Naive B cell (primary cell): ENCODE data around the gene LRTM2. TPM values are rescaled to one million over a fixed set of nuclear protein-coding genes. Genes with fewer than 3 reads are reported as not detected.

Experiments used
- ATAC-seq, 2 donors: fragments of 150-1000 bp; cut with Tn5 transposase; 2 replicates each; pipeline ENCODE4 v1.10.0; 2021; ENCODE audit warnings: low read depth in 2 of 2, mild to moderate bottlenecking in 2 of 2, moderate library complexity in 2 of 2
- DNase-seq: peaks from one replicate; pipeline ENCODE4 v3.0.0; 2022
- H3K27ac Mint-ChIP-seq, 6 donors: one replicate each; pipeline ENCODE4 v1.8.0; 2020 to 2022; ENCODE audit warnings: mild to moderate bottlenecking in 6 of 6, mixed read lengths in 6 of 6, moderate library complexity in 5 of 6, inconsistent platforms in 2 of 6
- H3K27me3 Mint-ChIP-seq, 3 donors: one replicate each; pipeline ENCODE4 v1.8.0; 2021 to 2022; ENCODE audit warnings: mixed read lengths in 3 of 3, mild to moderate bottlenecking in 1 of 3
- H3K36me3 Mint-ChIP-seq, 2 donors: one replicate each; pipeline ENCODE4 v1.8.0; 2020 to 2022; ENCODE audit warnings: mixed read lengths in 2 of 2, inconsistent platforms in 1 of 2, mild to moderate bottlenecking in 1 of 2
- H3K4me1 Mint-ChIP-seq, 3 donors: one replicate each; pipeline ENCODE4 v1.8.0; 2020 to 2022; ENCODE audit warnings: mixed read lengths in 3 of 3, inconsistent platforms in 1 of 3, mild to moderate bottlenecking in 1 of 3, moderate library complexity in 1 of 3
- H3K4me3 Mint-ChIP-seq, 8 donors: one replicate each; pipeline ENCODE4 v1.8.0; 2020 to 2022; ENCODE audit warnings: mild to moderate bottlenecking in 8 of 8, mixed read lengths in 8 of 8, moderate library complexity in 8 of 8, inconsistent platforms in 2 of 8
- H3K9me3 Mint-ChIP-seq, 7 donors: one replicate each; pipeline ENCODE4 v1.8.0; 2020 to 2022; ENCODE audit warnings: mixed read lengths in 7 of 7, mild to moderate bottlenecking in 5 of 7, inconsistent platforms in 2 of 7, moderate library complexity in 1 of 7
- polyA plus RNA-seq, 6 donors: library from polyadenylated mRNA; unstranded; fragments of 300-500 nt; fragmentation: Illumina TruSeq; gene quantifications; one replicate each; pipeline ENCODE4 v1.2.3, GENCODE V29; 2021; ENCODE audit warnings: low read depth in 6 of 6

LRTM2 gene
- polyA plus RNA-seq, 6 donors from 2014 or later: not detected

DNA sequence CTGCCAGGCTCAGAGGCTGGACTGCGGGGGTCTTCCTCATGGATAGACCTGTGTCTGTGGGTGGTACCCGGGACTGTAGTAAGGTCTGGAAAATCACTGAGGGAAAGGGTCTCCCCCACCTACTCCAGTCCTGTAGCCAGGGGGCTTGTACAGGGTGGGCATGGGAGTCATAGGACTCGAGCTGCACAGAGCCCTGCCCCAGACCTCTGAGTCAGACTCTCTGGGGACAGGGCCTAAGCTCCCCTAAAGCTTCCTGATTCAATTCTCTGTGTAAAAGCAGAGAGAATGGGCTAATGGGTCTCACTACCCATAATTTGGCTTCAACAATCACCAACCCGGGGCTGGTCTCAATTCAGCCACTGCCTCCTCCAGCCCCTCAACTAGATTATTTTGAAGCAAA, 27.0 kb downstream of the LRTM2 start:
- Mint-ChIP-seq H3K27me3 (peaks cover 0 to 7% (median 4%) of the 10 kb centered on the region in 3 donors), H3K4me1 (peaks cover 12 to 15% (median 13%) of the 10 kb centered on the region in 3 donors), H3K36me3 (no peaks in the 10 kb centered on the region), H3K27ac (no peak overlapping the region), H3K4me3 (no peak overlapping the region), H3K9me3 (peaks cover 0 to 2% (median 0%) of the 10 kb centered on the region in 7 donors)
- no peak for DNase-seq
- ATAC-seq: no peak

DNA sequence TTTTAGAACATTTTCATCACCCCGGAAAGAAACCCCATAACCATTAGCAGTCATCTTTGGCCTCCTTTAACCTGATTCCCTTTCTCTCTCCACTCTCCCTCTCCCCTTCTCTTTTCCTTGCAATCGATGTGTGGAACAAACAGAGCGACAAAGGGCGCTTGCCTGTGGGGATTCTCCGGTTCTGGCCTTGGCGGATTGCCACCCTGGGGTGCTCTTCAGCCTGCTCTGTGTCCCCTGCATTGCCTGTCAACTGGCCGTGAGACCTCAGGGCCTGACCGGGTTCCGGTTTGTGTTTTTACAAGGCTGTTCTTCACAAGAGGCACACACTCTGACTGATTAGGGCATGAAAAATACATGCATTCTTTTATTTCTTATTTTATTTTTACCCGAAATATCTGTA, 27.8 kb downstream of the LRTM2 start:
- Mint-ChIP-seq H3K27me3 (peaks cover 0 to 7% (median 0%) of the 10 kb centered on the region in 3 donors), H3K4me3 (no peak overlapping the region), H3K4me1 (peaks cover 7 to 9% (median 7%) of the 10 kb centered on the region in 3 donors), H3K36me3 (no peaks in the 10 kb centered on the region), H3K27ac (no peak overlapping the region), H3K9me3 (peaks cover 0 to 2% (median 0%) of the 10 kb centered on the region in 7 donors)
- DNase-seq (no peak), ATAC-seq (no peak)

DNA sequence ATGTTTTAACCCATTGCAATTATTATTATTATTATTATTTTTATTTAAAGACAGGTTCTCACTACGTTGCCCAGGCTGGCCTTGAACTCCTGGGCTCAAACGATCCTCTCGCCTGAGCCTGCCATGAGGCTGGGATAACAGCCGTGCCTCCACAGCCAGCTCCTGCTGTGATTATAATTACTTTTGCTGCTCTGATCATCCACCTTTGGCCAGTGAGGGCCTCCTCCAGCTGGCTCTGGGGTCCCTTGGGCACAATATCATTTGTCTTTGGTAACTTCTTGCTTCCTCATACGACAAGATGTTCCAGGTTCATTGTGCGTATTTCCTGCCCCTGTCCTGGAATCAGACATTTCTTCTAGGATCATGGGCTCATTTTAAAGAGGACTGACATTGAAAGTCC, 28.4 kb downstream of the LRTM2 start:
- Mint-ChIP-seq H3K27me3 (peaks cover 0 to 7% (median 5%) of the 10 kb centered on the region in 3 donors), H3K36me3 (no peaks in the 10 kb centered on the region), H3K9me3 (peaks cover 0 to 5% (median 2%) of the 10 kb centered on the region in 7 donors), H3K27ac (no peak overlapping the region), H3K4me3 (no peak overlapping the region), H3K4me1 (peaks cover 4 to 9% (median 5%) of the 10 kb centered on the region in 3 donors)
- no peak for DNase-seq
- ATAC-seq: no peak

DNA sequence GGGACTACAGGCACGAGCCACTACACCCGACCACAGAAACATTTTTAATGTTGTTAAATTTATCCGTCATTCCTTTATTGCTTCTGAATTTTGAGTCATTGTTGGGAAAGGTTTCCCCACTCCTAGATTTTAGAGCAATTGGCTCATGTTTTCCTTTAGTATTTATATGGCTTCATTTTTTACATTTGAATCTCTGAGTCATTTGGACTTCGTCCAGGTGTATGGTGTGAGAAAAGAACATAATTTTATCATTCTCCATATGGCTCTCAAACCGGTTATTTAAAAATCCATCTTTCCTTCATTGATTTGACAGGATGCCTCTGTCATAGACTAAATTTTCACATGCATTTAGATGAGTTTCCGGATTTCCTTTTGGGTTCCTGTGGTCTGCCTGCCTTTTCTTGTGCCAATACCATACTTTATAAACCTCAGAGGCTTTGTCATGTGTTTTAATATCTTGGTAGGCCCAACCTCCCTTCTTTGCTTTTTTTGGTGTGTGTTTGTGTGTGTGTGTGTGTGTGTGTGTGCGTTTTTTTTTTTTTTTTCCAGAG, 30.9 kb downstream of the LRTM2 start:
- ATAC-seq: no peak
- no peaks in the 10 kb centered on the region for H3K4me1 Mint-ChIP-seq
- peaks cover 0 to 16% (median 9%) of the 10 kb centered on the region in 3 donors for H3K27me3 Mint-ChIP-seq
- no peak overlapping the region for H3K4me3 Mint-ChIP-seq
- no peak overlapping the region for H3K27ac Mint-ChIP-seq
- peaks cover 5 to 21% of the 10 kb centered on the region in 2 donors for H3K36me3 Mint-ChIP-seq
- peaks cover 6 to 30% (median 20%) of the 10 kb centered on the region in 7 donors for H3K9me3 Mint-ChIP-seq
- no peak for DNase-seq

DNA sequence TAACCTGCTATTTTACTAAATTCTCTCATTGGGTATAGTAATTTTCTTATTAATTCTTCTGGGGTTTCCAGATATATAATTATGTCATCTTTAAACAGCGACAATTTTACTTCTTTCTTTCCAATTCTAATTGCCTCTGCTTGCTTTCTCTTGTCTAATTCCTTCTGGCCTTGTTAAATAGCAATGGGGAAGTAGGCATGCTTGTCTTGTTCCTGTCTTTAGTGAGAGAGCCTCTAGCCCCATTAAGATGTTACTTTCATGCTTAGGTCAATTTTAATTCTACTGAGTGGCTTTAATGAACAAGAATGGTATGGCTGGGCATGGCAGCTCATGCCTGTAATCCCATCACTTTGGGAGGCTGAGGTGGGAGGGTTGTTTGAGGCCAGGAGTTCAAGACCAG, 31.7 kb downstream of the LRTM2 start:
- peaks cover 7 to 30% of the 10 kb centered on the region in 2 donors for H3K36me3 Mint-ChIP-seq
- peaks cover 11 to 35% (median 25%) of the 10 kb centered on the region in 7 donors for H3K9me3 Mint-ChIP-seq
- H3K4me3 Mint-ChIP-seq: no peak overlapping the region
- DNase-seq (no peak), ATAC-seq (no peak)
- no peaks in the 10 kb centered on the region for H3K4me1 Mint-ChIP-seq
- peak overlapping the region in 1 of 6 donors; percentile 4 for H3K27ac Mint-ChIP-seq
- peaks cover 3 to 24% (median 12%) of the 10 kb centered on the region in 3 donors for H3K27me3 Mint-ChIP-seq

DNA sequence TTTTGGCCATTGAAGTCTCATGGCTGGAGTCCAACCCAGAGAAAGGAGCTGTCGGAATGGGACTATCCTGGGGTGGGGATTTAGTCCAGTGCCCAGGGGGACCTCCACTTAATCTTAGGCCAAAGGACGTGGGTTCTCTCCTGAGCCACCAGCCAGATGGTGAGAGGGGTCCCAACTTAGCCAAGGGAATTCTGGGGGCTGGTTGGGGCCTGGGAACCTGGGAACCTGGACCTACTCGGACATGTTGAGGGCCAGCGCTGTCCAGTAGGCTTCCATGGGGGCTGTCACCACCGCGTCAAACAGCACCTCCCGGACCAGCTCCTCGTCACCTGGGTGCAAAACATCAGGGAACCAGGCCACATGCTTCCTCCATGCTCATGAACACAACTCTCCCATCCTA, 33.4 kb downstream of the LRTM2 start:
- Mint-ChIP-seq H3K9me3 (peaks cover 11 to 39% (median 25%) of the 10 kb centered on the region in 7 donors), H3K36me3 (peaks cover 7 to 36% of the 10 kb centered on the region in 2 donors), H3K4me3 (no peak overlapping the region), H3K4me1 (no peaks in the 10 kb centered on the region), H3K27me3 (peaks cover 5 to 35% (median 21%) of the 10 kb centered on the region in 3 donors), H3K27ac (no peak overlapping the region)
- DNase-seq (no peak), ATAC-seq (no peak)

DNA sequence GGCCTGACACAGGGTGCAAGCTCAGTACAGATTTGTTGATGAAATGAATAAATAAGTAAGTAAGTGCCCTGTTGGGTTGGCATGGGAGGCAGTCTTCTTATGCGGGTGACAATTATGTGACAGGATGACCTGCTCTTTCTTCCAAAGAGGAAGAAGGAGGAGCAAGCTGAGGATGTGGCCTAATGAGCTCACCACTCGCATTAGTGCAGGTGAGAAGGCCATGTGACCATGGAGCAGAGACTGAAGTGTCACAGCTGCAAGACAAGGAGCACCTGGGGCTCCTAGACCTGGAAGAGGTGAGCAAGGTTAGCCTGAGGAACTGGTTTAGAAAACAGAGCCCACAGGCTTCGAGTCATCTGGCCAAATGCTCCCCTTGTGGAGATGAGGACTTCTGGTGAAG, 34.9 kb downstream of the LRTM2 start:
- peaks cover 5 to 35% (median 21%) of the 10 kb centered on the region in 3 donors for H3K27me3 Mint-ChIP-seq
- ATAC-seq (no peak), DNase-seq (no peak)
- no peaks in the 10 kb centered on the region for H3K4me1 Mint-ChIP-seq
- H3K36me3 Mint-ChIP-seq: peaks cover 7 to 36% of the 10 kb centered on the region in 2 donors
- peaks cover 11 to 39% (median 25%) of the 10 kb centered on the region in 7 donors for H3K9me3 Mint-ChIP-seq
- peak overlapping the region in 2 of 8 donors; percentile 12 for H3K4me3 Mint-ChIP-seq
- no peak overlapping the region for H3K27ac Mint-ChIP-seq

DNA sequence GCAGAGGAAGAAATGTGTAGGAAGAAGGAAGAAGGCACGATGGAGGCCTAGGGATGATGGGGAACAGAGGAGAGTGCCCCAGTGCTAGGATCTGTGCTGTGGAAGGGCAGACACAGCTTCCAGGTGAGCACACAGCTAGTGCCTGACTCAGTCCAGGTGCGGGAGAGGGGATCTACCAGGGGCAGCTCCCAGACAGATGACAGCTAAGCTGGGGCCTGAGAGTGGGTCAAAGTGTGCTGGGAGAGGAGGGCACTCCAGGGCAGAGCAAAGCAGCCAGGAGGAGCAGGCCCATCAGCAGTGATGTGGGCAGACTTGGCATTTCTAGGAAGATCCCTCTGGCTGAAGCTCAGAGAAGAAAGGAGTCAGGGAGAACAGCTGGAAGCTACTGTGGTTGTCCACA, 36.7 kb downstream of the LRTM2 start:
- H3K27ac Mint-ChIP-seq: no peak overlapping the region
- peaks cover 5 to 42% (median 27%) of the 10 kb centered on the region in 3 donors for H3K27me3 Mint-ChIP-seq
- H3K4me1 Mint-ChIP-seq: no peaks in the 10 kb centered on the region
- DNase-seq (no peak), ATAC-seq (no peak)
- H3K36me3 Mint-ChIP-seq: peaks cover 7 to 36% of the 10 kb centered on the region in 2 donors
- peaks cover 11 to 39% (median 25%) of the 10 kb centered on the region in 7 donors for H3K9me3 Mint-ChIP-seq
- H3K4me3 Mint-ChIP-seq: no peak overlapping the region

DNA sequence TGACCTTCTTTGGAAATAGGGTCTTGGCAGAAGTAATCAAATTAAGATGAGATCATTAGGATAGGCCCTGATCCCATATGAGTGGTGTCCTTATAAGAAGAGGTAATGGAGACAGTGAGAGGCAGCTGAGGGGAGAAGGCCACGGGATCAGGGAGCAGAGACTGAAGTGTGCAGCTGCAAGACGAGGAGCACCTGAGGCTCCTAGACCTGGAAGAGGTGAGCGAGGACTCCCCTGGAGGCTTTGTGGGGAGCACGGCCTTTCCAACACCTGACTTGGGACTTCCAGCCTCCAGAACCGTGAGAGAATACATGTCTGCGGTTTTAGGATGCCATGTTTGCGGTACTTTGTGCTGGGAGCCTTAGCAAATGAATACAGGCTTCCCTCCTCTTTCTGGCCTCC, 37.5 kb downstream of the LRTM2 start:
- DNase-seq (no peak), ATAC-seq (no peak)
- peaks cover 11 to 39% (median 25%) of the 10 kb centered on the region in 7 donors for H3K9me3 Mint-ChIP-seq
- no peak overlapping the region for H3K27ac Mint-ChIP-seq
- H3K4me1 Mint-ChIP-seq: no peaks in the 10 kb centered on the region
- H3K27me3 Mint-ChIP-seq: peaks cover 5 to 42% (median 28%) of the 10 kb centered on the region in 3 donors
- H3K36me3 Mint-ChIP-seq: peaks cover 7 to 36% of the 10 kb centered on the region in 2 donors
- no peak overlapping the region for H3K4me3 Mint-ChIP-seq

DNA sequence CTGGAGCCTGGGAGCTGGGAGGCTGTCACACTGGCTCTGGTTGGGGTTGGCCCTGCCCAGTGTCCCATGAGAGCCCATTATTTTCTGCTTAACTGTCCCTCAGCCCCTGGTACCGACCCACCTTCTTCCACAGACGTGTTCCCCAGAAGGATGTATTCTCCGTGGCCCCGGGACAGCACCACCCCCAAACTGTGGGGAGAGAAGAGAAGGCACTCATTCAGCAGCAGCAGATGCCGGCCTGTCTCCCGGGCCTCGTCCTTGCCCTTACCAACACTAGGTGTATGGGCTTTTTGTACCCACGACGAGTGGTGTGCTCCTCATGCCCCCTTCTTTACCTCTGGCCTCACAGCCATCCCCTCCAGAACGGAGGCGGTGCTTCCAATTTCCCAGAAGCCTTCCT, 38.1 kb downstream of the LRTM2 start:
- DNase-seq (no peak), ATAC-seq (no peak)
- peaks cover 11 to 37% (median 25%) of the 10 kb centered on the region in 7 donors for H3K9me3 Mint-ChIP-seq
- H3K4me3 Mint-ChIP-seq: no peak overlapping the region
- no peak overlapping the region for H3K27ac Mint-ChIP-seq
- peaks cover 8 to 40% (median 28%) of the 10 kb centered on the region in 3 donors for H3K27me3 Mint-ChIP-seq
- H3K36me3 Mint-ChIP-seq: peaks cover 7 to 36% of the 10 kb centered on the region in 2 donors
- H3K4me1 Mint-ChIP-seq: no peaks in the 10 kb centered on the region

DNA sequence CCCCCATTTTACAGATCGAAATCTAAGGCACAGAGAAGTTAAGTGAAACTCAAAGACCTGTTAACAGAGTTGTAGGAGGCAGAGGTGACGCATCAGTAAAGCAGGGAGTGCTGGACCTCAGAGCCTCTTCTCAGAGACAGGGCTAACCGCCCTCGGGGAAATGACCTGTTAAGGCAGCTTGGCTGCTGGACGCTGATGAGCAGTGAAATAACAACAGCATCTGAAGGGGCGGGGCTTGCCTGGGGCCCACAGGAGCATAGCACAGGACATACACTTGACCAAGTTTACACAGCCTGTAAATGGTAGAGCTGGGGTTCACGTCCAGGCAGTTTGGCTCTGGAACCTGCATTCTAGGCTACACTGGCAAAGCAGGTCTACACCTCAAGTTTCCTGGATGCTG, 39.3 kb downstream of the LRTM2 start:
- Mint-ChIP-seq H3K27me3 (peaks cover 8 to 29% (median 22%) of the 10 kb centered on the region in 3 donors), H3K4me1 (no peaks in the 10 kb centered on the region), H3K27ac (no peak overlapping the region), H3K4me3 (no peak overlapping the region), H3K9me3 (peaks cover 8 to 31% (median 21%) of the 10 kb centered on the region in 7 donors), H3K36me3 (peaks cover 7 to 28% of the 10 kb centered on the region in 2 donors)
- DNase-seq: no peak
- no peak for ATAC-seq

DNA sequence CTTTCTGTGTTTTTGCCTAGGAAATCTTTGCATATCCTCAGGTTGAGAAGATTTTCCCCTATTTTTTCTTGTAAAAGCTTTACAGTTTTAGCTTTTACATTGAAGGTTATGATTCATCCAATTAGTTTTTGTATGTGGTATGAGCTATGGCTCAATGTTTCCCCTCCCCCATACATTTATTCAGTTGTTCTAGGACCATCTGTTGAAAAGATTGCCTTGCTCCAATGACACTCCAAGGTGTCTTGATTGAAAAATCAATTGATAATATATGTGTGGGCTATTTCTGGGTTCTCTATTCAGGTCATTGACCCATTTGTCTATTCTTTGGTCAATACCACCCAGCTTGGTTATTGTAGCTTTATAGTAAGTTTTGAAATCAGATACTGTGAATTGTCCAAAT, 42.6 kb downstream of the LRTM2 start:
- H3K9me3 Mint-ChIP-seq: peaks cover 0 to 10% (median 3%) of the 10 kb centered on the region in 7 donors
- H3K4me1 Mint-ChIP-seq: no peaks in the 10 kb centered on the region
- DNase-seq (no peak), ATAC-seq (no peak)
- peaks cover 0 to 4% of the 10 kb centered on the region in 2 donors for H3K36me3 Mint-ChIP-seq
- no peak overlapping the region for H3K27ac Mint-ChIP-seq
- H3K27me3 Mint-ChIP-seq: peaks cover 21 to 30% (median 22%) of the 10 kb centered on the region in 3 donors
- H3K4me3 Mint-ChIP-seq: no peak overlapping the region

DNA sequence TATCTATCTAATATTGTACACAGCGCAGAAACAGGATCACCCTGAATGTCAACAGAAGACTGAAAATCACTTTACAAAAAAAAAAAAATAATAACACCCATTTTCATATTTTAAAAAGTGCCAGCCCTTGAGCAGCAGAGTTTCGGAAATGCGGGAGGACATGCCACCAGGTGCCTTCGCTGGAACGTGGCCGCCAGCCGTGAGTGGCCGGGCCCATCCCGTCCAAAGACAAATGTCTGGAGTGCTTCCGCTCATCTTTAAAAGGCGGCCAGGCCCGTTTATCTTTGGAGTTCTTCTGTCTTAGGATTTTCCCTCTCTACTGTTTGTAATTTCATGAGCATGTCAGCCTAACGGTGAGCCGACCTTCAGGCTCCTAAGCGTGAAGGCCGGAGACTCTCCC, 43.5 kb downstream of the LRTM2 start:
- no peaks in the 10 kb centered on the region for H3K4me1 Mint-ChIP-seq
- no peak for DNase-seq
- H3K27me3 Mint-ChIP-seq: peaks cover 26 to 36% (median 27%) of the 10 kb centered on the region in 3 donors
- peaks cover 0 to 15% (median 5%) of the 10 kb centered on the region in 7 donors for H3K9me3 Mint-ChIP-seq
- H3K27ac Mint-ChIP-seq: no peak overlapping the region
- H3K36me3 Mint-ChIP-seq: peaks cover 0 to 9% of the 10 kb centered on the region in 2 donors
- no peak overlapping the region for H3K4me3 Mint-ChIP-seq
- ATAC-seq: no peak

DNA sequence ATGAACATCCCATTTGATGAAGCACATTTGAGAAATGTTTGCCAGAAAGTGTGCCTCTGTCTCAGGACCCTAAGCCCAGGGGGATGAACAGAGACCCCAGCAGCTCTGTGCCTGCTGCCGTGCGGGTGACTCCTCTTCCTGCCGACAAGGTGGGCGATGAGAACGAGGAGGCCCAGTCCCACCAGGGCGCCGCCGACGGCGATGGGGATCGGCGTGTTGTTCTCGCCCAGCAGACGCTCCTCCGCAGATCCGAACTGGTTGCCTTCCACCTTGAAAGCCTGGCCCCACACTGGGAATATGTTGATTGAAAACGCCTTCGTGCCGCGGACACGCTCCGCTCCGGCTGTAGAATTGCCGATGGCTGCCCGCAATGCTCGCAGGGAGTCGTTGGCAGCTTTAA, 44.1 kb downstream of the LRTM2 start:
- no peak for DNase-seq
- Mint-ChIP-seq H3K9me3 (peaks cover 2 to 17% (median 6%) of the 10 kb centered on the region in 7 donors), H3K27ac (no peak overlapping the region), H3K4me3 (no peak overlapping the region), H3K27me3 (peaks cover 27 to 40% (median 27%) of the 10 kb centered on the region in 3 donors), H3K36me3 (peaks cover 3 to 10% of the 10 kb centered on the region in 2 donors), H3K4me1 (no peaks in the 10 kb centered on the region)
- ATAC-seq: no peak
